LNCAP (cell line): ENCODE results near the gene DUSP16.

Source experiments
- CTCF ChIP-seq: fragments of 450-650 bp; IDR thresholded peaks from 2 replicates; pipeline ENCODE4 v1.5.1; 2017; ENCODE audit warnings: mild to moderate bottlenecking

The DUSP16 gene

DNA sequence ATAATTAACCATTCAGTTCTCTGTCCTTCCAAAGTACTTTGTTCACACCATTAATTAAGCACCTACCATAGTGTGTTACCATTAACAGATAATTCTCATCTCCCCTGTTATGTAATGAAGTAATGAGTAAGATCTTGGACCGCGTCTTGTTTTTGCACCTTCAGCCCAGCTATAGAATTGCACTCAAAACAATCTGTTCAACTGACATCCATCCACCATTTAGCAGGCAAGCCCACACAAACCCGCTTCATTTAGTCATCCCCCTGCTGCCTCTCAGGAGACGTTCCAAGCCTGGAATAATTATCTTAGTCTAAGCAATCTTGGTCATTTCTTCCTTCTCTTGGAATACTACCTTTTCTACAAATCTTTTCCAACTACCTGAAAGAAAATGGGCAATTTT lies 74.4 kb downstream of the DUSP16 start:
- TF ChIP-seq CTCF: no peak

DNA sequence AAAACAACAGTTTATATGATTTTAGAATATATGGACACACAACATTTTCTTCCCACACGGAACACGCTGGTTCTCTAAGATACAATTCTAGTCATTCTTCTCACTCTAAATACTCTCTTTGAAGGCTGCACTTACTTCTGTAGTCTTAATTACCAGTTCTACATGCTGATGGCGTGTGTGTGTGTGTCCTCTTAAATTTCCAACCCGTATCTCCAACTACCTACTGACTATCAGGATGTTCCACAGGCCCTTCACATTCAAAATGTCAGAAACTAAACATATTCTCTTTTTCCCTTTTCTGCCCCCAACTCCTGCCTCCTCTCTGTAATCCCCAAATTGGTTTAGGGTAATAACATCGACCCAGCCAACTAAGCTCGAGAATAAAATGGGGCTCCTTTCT lies 75.2 kb downstream of the DUSP16 start:
- TF ChIP-seq CTCF: no peak

GRCh38 chr12:12486661-12487240 lies 75.9 kb downstream of the DUSP16 start:
- TF ChIP-seq CTCF: no peak

DNA sequence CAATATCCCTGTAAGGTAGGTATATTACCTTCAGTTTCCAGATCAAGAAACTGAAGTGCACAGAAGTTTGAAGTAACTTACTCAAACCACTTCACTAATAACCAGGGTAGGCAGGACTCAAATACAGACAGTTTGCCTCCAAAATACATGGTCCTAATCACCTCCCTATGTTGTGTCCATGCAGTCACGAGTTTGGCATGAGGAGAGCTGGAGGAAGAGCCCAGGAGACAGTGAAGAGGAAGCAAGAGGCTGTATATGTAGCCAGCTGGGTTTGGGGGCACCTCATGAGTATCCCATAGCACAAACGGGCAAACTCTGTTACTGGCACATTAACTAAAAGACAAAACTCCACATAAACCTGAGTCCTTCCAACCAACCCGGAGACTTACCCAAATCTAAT lies 79.2 kb downstream of the DUSP16 start:
- TF ChIP-seq CTCF: no peak

- no peak for TF ChIP-seq CTCF
Observed at GRCh38 chr12:12482959-12483358, 79.7 kb downstream of the DUSP16 start.

DNA sequence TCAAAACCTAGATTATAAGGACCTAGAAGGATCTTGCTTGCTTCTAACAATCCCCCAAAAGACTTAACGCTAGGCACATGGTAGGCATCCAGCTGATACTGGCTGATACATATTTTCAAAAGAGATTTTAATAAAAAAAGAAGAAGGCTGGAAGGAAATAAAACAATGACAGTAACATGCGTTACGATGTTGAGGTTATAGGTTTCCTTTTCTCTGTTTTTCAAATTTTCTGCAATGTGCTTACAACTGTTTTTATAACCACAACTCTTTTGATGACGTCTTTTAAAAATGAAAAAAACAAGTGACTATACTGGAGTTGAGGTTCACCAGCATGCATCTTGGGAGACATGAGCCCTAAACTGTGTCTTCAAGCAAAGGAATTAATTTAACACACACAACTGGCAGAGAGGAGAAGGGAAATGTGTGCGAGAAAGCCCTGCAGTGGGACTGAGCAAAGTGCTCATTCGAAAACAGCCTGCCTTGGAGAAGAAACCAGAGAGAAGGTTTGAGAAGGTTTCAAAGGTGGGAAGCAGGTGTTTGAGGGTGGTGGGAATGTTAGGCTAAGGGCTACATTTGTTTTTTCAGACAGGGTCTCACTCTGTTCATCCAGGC lies 80.4 kb downstream of the DUSP16 start:
- TF ChIP-seq CTCF: no peak

DNA sequence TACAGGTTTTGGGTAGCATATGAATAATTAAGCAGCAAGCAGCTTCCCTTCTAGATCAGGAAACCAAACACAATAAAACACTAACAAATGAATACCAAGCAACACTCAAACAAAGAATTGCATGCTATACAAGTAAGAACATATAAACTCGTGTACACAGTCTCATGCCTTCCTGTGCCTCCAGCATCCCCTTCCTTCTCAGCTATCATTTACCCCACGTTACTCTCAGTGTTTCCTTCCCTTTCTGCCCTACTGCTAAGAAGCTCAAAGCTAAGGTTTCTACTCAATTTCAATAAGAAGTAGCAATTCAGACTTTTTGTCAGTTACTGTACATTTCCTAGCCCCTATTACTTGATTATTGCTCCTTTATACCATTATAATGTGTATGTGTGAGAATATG lies 81.0 kb downstream of the DUSP16 start:
- no peak for TF ChIP-seq CTCF

DNA sequence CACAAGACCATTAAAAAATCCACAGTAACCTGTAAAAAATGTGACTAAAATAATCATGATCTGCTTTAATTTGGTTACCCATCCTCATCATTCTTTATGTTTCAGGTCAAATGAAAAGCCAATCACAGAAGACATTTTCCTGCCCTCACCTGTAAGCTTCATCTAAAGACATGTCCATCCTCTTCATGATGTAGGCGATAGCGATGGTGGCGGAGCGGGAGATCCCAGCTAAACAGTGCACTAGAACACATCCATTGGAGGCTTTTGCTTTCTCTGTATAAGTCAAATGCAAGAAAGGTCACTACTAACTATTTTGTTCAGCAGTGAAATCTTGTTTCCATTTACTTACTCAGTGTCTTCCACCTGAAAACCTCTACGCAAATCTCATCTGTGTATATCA lies 82.6 kb downstream of the DUSP16 start:
- no peak for TF ChIP-seq CTCF
